HG03565 (cell line): ENCODE results near the gene LLGL2.
"Not testable (repeated sequence)": the region's sequence is repeated elsewhere in the genome, so short reads cannot be mapped to it uniquely, and the experiment has no call there.

ENCODE experiments used
- ATAC-seq: cut with Tn5 transposase; IDR thresholded peaks from one replicate; pipeline ENCODE4 v1.9.1; 2021; ENCODE audit warnings: mild to moderate bottlenecking, moderate library complexity; ENCODE audit not compliant: unreplicated experiment

Gene LLGL2

DNA sequence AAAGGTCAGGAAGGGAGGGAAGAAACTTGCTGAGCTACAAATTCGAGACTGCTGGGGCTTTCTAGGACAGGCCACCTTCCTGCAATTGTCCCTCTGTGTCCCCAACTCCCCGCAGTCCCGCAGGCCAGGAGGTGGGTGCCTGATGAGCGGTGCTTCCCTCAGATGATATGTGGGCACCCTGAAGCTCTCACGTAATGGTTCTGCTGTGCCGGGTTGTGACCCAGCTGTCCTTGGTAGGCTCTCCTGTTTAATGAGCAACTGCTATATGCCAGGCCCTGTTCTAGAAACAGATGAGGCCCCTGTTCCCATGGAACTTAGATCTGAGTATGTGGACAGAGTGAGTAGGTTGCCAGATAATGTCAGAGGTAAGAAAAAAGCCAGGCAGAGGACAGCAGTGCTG lies 40.1 kb downstream of the LLGL2 start:
- ATAC-seq: no peak

DNA sequence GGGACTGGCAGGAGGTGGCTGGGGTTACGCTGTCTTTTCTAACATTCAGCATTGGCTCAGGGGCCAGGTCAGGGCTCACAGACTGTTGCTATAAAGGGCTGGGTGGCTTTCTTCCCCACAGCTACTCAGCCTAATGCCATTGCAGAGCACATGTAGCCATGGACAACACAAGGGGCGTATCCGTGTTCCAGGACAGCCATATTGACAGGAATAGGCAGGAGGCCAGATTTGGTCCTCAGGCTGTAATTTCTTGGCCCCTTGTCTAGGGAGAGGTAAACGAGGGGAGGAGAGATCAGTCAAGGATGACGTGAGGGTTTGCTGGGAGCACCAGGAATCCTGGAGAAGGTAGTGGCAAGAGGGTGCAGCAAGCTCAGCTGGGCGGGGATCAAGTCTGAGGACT lies 40.9 kb downstream of the LLGL2 start:
- ATAC-seq: no peak

- no peak for ATAC-seq
Measured at GRCh38 chr17:75566834-75567233, 41.3 kb downstream of the LLGL2 start.

- no peak for ATAC-seq
Measured at GRCh38 chr17:75568412-75569255, 43.1 kb downstream of the LLGL2 start.

- ATAC-seq: no peak
Measured at GRCh38 chr17:75570034-75570676, 44.7 kb downstream of the LLGL2 start.

GRCh38 chr17:75570772-75571171 lies 45.3 kb downstream of the LLGL2 start:
- ATAC-seq: no peak

DNA sequence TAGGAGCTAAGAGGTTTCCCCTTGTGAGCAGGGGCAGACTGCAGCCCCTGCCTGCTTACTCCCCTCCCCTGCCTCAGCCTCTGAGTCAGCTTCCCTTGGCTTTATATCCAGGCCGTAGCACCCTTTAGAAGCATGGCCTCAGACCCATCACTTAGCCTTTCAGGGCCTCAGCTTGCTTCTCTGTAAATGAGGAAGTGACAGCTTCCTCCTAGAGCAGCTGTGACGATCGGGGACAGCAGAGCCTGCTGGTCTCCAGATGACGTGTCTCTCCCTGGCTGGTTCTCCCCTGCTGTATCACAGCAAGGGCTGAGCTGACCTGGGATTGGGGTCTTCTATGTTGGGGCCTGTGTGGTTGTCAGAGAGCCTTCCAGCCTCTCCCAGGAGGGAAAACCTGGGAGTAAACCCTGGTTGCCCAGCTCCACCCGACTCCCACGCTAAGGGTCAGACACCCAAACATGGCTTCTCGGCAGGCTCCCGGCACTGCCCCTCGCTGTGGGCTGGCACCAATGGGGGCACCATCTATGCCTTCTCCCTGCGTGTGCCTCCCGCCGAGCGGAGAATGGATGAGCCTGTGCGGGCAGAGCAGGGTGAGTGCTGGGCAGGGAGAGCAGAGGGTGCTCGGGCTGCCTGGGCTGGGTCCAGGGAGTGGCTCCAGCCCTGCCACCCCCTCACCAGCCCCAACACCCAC lies 45.8 kb downstream of the LLGL2 start:
- no peak for ATAC-seq

GRCh38 chr17:75571885-75572215 lies 46.4 kb downstream of the LLGL2 start:
- ATAC-seq: no peak

GRCh38 chr17:75572713-75573539 lies 47.4 kb downstream of the LLGL2 start:
- no peak for ATAC-seq

GRCh38 chr17:75573540-75573957 lies 48.1 kb downstream of the LLGL2 start:
- ATAC-seq: no peak

DNA sequence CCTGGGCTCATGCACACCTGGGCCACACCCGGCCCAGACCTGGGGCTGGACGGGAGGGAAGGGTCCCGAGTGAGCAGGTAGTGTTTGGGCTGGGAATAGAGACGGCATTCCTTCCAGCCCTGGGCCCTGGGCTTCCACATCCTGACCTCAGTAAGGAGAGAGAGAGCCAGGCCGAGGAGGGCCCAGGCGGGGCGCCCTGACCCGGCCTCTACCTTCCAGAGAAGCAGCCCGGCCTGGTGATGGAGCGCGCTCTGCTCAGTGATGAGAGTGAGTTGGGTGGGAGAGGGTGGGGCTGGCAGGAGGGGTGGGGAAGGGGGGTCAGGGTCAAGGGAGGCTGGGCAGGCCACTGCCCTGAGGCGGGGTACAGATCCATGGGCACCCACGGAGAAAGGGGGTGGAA lies 48.5 kb downstream of the LLGL2 start:
- no peak for ATAC-seq

- ATAC-seq: no peak
Measured at GRCh38 chr17:75574404-75575036, 49.0 kb downstream of the LLGL2 start.

GRCh38 chr17:75575197-75575596 lies 49.7 kb downstream of the LLGL2 start:
- ATAC-seq: no peak

- ATAC-seq: no peak
Measured at GRCh38 chr17:75575728-75576127, 50.2 kb downstream of the LLGL2 start.

GRCh38 chr17:75576661-75577060 lies 51.2 kb downstream of the LLGL2 start:
- no peak for ATAC-seq

DNA sequence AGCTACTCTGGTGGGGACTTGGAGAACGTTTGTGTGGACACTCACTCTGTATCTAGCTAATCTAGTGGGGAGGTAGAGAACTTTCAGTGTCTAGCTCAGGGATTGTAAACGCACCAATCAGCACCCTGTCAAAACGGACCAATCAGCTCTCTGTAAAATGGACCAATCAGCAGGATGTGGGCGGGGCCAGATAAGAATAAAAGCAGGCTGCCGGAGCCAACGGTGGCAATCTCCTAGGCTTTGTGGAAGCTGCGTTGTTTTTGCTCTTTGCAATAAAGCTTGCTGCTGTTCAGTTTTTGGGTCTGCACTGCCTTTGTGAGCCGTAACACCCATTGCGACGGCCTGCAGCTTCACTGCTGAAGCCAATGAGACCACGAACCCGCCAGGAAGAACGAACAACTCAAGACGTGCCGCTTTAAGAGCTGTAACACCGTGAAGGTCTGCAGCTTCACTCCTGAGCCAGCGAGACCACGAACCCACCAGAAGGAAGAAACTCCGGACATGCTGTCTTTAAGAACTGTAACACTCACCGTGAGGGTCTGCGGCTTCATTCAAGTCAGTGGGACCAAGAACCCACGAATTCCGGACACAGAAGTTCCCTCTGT lies 55.7 kb downstream of the LLGL2 start:
- not testable (repeated sequence) for ATAC-seq

DNA sequence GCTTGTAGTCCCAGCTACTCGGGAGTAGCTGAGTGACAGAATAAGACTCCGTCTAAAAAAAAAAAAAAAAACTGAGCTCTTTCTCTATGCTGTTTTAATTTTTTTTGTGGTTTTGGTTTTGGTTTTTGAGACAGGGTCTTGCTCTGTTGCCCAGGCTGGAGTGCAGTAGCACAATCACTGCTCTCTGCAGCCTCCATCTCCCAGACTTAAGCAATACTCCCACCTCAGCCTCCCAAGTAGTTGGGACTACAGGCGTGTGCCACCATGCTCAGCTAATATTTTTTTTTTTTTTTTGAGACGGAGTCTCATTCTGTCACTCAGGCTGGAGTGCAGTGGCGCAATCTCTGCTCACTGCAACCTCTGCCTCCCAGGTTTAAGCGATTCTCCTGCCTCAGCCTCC lies 57.7 kb downstream of the LLGL2 start:
- not testable (repeated sequence) for ATAC-seq

DNA sequence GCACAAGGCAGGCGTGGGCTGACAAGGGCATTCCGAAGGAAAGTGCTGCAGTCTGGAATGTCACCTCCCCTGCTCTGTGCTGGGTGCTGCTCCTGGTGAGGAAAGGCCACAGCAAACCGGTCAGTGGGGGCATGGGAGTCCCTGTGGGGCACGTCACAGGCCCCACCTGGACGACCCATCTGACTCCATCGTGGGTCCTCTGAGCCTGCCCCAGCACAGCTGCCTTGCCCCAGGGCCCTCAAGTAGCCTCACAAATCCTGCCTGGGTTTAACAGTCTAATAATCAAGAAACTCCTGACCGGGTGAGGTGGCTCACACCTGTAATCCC lies 59.3 kb downstream of the LLGL2 start:
- ATAC-seq: no peak

DNA sequence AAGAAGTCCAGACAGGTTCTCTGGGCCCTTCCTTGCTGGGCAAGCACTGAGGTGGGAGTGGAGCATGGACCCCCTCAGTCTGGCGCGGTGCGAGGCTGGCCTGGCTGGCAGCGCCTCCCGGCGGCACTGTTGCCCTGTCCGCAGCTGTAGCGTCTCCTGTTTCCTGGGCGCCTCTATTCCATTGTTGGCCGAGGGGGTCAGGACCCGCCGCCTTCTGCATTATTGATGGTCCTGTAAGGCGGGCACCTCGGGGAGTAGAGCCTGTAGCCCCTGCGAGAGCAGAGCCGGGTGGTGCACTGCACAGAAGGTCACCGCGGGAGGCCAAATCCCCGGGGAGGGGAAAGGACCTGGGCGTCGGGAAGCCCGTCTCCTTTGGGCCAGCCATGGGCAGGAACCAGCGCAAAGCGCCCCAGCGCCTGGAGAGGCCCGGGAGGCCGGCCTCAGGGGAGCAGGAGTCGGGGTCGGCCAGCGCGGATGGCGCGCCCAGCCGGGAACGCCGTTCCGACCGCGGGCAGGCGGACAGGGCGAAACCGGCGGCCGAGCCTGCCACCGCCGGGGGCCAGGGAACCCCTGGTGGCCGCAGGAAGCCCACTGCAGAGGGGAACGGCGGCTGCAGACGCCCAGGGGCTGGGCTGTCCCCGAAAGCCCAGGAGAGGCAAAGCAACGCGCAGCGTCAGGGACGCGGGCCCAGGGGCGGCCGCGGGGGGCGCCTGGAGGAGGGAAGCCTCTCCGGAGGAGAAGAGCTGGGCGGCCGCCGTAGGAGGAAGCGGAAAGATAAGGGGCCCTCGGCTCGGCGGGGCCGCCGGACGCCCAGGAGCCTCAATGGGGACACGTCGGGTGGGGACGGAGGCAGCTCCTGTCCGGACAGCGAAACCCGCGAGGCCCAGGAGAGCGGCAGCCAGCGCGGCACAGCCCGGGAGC lies 62.4 kb downstream of the LLGL2 start, which contains the start of gene MYO15B:
TSS of gene MYO15B (plus strand) at position 126 of the 921 bp plus-strand sequence. CDS start at position 384, 258 bp downstream.
- ATAC-seq: no peak
